Measurements from ENCODE around the gene AFF3. TPM values are rescaled to one million over a fixed set of nuclear protein-coding genes. Genes with fewer than 3 reads are reported as not detected.

Gene AFF3
- total and polyA plus RNA-seq, 5 donors, result 4.0 to 22.0 (median 17.8) TPM

- no peak for DNase-seq
- intact Hi-C loops (cut with DNase I), result no loop called here
- Histone ChIP-seq H3K4me1 (ENCODE audit: control insufficient read depth, insufficient read depth, low read length) (peaks cover 2% of the 10 kb centered on the region), H3K9me3 (ENCODE audit: control insufficient read depth, low read length) (no peaks in the 10 kb centered on the region), H3K4me3 (ENCODE audit: low read length) (no peak overlapping the region), H3K27me3 (ENCODE audit: control insufficient read depth, insufficient read depth) (no peaks in the 10 kb centered on the region), H3K27ac (ENCODE audit: low read length) (no peak overlapping the region)
- no peak for ATAC-seq
- WGBS, result 88% methylated on average over 5 of the region's 5 CpGs
Measured at GRCh38 chr2:99850084-99850710, 292.2 kb downstream of the AFF3 start.

GRCh38 chr2:99846462-99847107, 295.8 kb downstream of the AFF3 start:
- ATAC-seq (no peak), DNase-seq (no peak)
- H3K4me1 ChIP-seq (ENCODE audit: control insufficient read depth, insufficient read depth, low read length), result no peaks in the 10 kb centered on the region
- intact Hi-C loops (cut with DNase I), result no loop called here
- H3K27me3 ChIP-seq (ENCODE audit: control insufficient read depth, insufficient read depth), result no peaks in the 10 kb centered on the region
- no peaks in the 10 kb centered on the region for H3K9me3 ChIP-seq (ENCODE audit: control insufficient read depth, low read length)
- no peak overlapping the region for H3K4me3 ChIP-seq (ENCODE audit: low read length)
- WGBS, result 91% methylated on average over 5 of the region's 5 CpGs
- no peak overlapping the region for H3K27ac ChIP-seq (ENCODE audit: low read length)

GRCh38 chr2:99845296-99845695, 297.1 kb downstream of the AFF3 start:
- H3K4me1 ChIP-seq (ENCODE audit: control insufficient read depth, insufficient read depth, low read length), result no peaks in the 10 kb centered on the region
- no peak overlapping the region for H3K4me3 ChIP-seq (ENCODE audit: low read length)
- no peak overlapping the region for H3K27ac ChIP-seq (ENCODE audit: low read length)
- intact Hi-C loops (cut with DNase I), result no loop called here
- DNase-seq, result no peak
- WGBS, result 82% methylated on average over 5 of the region's 5 CpGs
- no peaks in the 10 kb centered on the region for H3K9me3 ChIP-seq (ENCODE audit: control insufficient read depth, low read length)
- no peaks in the 10 kb centered on the region for H3K27me3 ChIP-seq (ENCODE audit: control insufficient read depth, insufficient read depth)
- ATAC-seq, result no peak

- 87% methylated on average over 4 of the region's 4 CpGs for WGBS
- intact Hi-C loops (cut with DNase I), result no loop called here
- H3K9me3 ChIP-seq (ENCODE audit: control insufficient read depth, low read length), result no peaks in the 10 kb centered on the region
- H3K4me1 ChIP-seq (ENCODE audit: control insufficient read depth, insufficient read depth, low read length), result no peaks in the 10 kb centered on the region
- H3K27ac ChIP-seq (ENCODE audit: low read length), result no peak overlapping the region
- DNase-seq, result no peak
- no peak overlapping the region for H3K4me3 ChIP-seq (ENCODE audit: low read length)
- no peak for ATAC-seq
- no peaks in the 10 kb centered on the region for H3K27me3 ChIP-seq (ENCODE audit: control insufficient read depth, insufficient read depth)
Measured at GRCh38 chr2:99842451-99842850, 299.9 kb downstream of the AFF3 start.

GRCh38 chr2:99841749-99842148, 300.6 kb downstream of the AFF3 start:
- Histone ChIP-seq H3K27ac (ENCODE audit: low read length) (no peak overlapping the region), H3K27me3 (ENCODE audit: control insufficient read depth, insufficient read depth) (no peaks in the 10 kb centered on the region), H3K4me3 (ENCODE audit: low read length) (no peak overlapping the region), H3K9me3 (ENCODE audit: control insufficient read depth, low read length) (no peaks in the 10 kb centered on the region), H3K4me1 (ENCODE audit: control insufficient read depth, insufficient read depth, low read length) (no peaks in the 10 kb centered on the region)
- WGBS, result 36% methylated on average over 3 of the region's 3 CpGs
- intact Hi-C loops (cut with DNase I), result no loop called here
- DNase-seq (no peak), ATAC-seq (no peak)

- Histone ChIP-seq H3K27ac (ENCODE audit: low read length) (no peak overlapping the region), H3K4me3 (ENCODE audit: low read length) (no peak overlapping the region), H3K27me3 (ENCODE audit: control insufficient read depth, insufficient read depth) (no peaks in the 10 kb centered on the region), H3K4me1 (ENCODE audit: control insufficient read depth, insufficient read depth, low read length) (no peaks in the 10 kb centered on the region), H3K9me3 (ENCODE audit: control insufficient read depth, low read length) (no peaks in the 10 kb centered on the region)
- WGBS, result 82% methylated on average over 3 of the region's 3 CpGs
- ATAC-seq, result no peak
- DNase-seq, result no peak
- intact Hi-C loops (cut with DNase I), result no loop called here
Measured at GRCh38 chr2:99840831-99841230, 301.6 kb downstream of the AFF3 start.

GRCh38 chr2:99836690-99837605, 305.4 kb downstream of the AFF3 start:
- intact Hi-C loops (cut with DNase I), result no loop called here
- WGBS, result 59% methylated on average over 6 of the region's 6 CpGs
- H3K9me3 ChIP-seq (ENCODE audit: control insufficient read depth, low read length), result no peaks in the 10 kb centered on the region
- ATAC-seq, result no peak
- no peaks in the 10 kb centered on the region for H3K4me1 ChIP-seq (ENCODE audit: control insufficient read depth, insufficient read depth, low read length)
- no peak overlapping the region for H3K4me3 ChIP-seq (ENCODE audit: low read length)
- H3K27ac ChIP-seq (ENCODE audit: low read length), result no peak overlapping the region
- no peak for DNase-seq
- no peaks in the 10 kb centered on the region for H3K27me3 ChIP-seq (ENCODE audit: control insufficient read depth, insufficient read depth)

- Histone ChIP-seq H3K27me3 (ENCODE audit: control insufficient read depth, insufficient read depth) (no peaks in the 10 kb centered on the region), H3K27ac (ENCODE audit: low read length) (no peak overlapping the region), H3K4me1 (ENCODE audit: control insufficient read depth, insufficient read depth, low read length) (no peaks in the 10 kb centered on the region), H3K9me3 (ENCODE audit: control insufficient read depth, low read length) (no peaks in the 10 kb centered on the region), H3K4me3 (ENCODE audit: low read length) (no peak overlapping the region)
- WGBS, result 64% methylated on average over 6 of the region's 6 CpGs
- DNase-seq (no peak), ATAC-seq (no peak)
- intact Hi-C loops (cut with DNase I), result no loop called here
Measured at GRCh38 chr2:99834426-99834825, 308.0 kb downstream of the AFF3 start.

GRCh38 chr2:99833586-99834201, 308.7 kb downstream of the AFF3 start:
- intact Hi-C loops (cut with DNase I), result no loop called here
- Histone ChIP-seq H3K27me3 (ENCODE audit: control insufficient read depth, insufficient read depth) (no peaks in the 10 kb centered on the region), H3K4me1 (ENCODE audit: control insufficient read depth, insufficient read depth, low read length) (no peaks in the 10 kb centered on the region), H3K9me3 (ENCODE audit: control insufficient read depth, low read length) (no peaks in the 10 kb centered on the region), H3K27ac (ENCODE audit: low read length) (no peak overlapping the region), H3K4me3 (ENCODE audit: low read length) (no peak overlapping the region)
- WGBS, result 81% methylated on average over 8 of the region's 8 CpGs
- no peak for DNase-seq
- no peak for ATAC-seq

GRCh38 chr2:99832926-99833325, 309.5 kb downstream of the AFF3 start:
- Histone ChIP-seq H3K4me3 (ENCODE audit: low read length) (no peak overlapping the region), H3K9me3 (ENCODE audit: control insufficient read depth, low read length) (no peaks in the 10 kb centered on the region), H3K27ac (ENCODE audit: low read length) (no peak overlapping the region), H3K4me1 (ENCODE audit: control insufficient read depth, insufficient read depth, low read length) (no peaks in the 10 kb centered on the region), H3K27me3 (ENCODE audit: control insufficient read depth, insufficient read depth) (no peaks in the 10 kb centered on the region)
- intact Hi-C loops (cut with DNase I), result no loop called here
- WGBS, result 65% methylated on average over 1 of the region's 1 CpG
- ATAC-seq (no peak), DNase-seq (no peak)

- no peaks in the 10 kb centered on the region for H3K9me3 ChIP-seq (ENCODE audit: control insufficient read depth, low read length)
- no peaks in the 10 kb centered on the region for H3K4me1 ChIP-seq (ENCODE audit: control insufficient read depth, insufficient read depth, low read length)
- no peaks in the 10 kb centered on the region for H3K27me3 ChIP-seq (ENCODE audit: control insufficient read depth, insufficient read depth)
- intact Hi-C loops (cut with DNase I), result no loop called here
- DNase-seq (no peak), ATAC-seq (no peak)
- no peak overlapping the region for H3K4me3 ChIP-seq (ENCODE audit: low read length)
- no peak overlapping the region for H3K27ac ChIP-seq (ENCODE audit: low read length)
- WGBS, result 93% methylated on average over 7 of the region's 7 CpGs
Measured at GRCh38 chr2:99831772-99832171, 310.6 kb downstream of the AFF3 start.

Data from right cardiac atrium (tissue), 5 donors.